Pancreas (tissue), 10 donors: ENCODE measurements around the gene ABI2. TPM values are rescaled to one million over a fixed set of nuclear protein-coding genes. Genes with fewer than 3 reads are reported as not detected.

Source experiments
- ATAC-seq, 4 donors: fragments of 200-7000 bp; cut with Tn5 transposase; one replicate each; pipeline versions ENCODE4 v1.8.0 to v1.9.1; 2020; ENCODE audit warnings: mild to moderate bottlenecking in 4 of 4, moderate library complexity in 4 of 4
- DNase-seq, 6 donors: peaks; one replicate each; pipeline ENCODE4 v3.0.0-alpha.2; 2020
- FAIRE-seq: peaks from 2 replicates; lab custom pipeline; 2012; peaks lifted over from hg19 to GRCh38; lab: Jason Lieb, UNC
- H3K27ac ChIP-seq, 4 donors: fragments of 200-600 bp; sonication (generic); 1 replicate in 3 of 4; 2 replicates in 1 of 4; pipeline versions ENCODE4 v1.5.0 to v1.8.0; 2020
- H3K27me3 ChIP-seq, 4 donors: fragments of 200-600 bp; one replicate each; pipeline ENCODE4 v1.8.0; 2021
- H3K36me3 ChIP-seq, 3 donors: fragments of 200-600 bp; sonication (generic) in 1 of 3; one replicate each; pipeline versions ENCODE4 v1.5.0 to v1.8.0; 2020 to 2021
- H3K4me1 ChIP-seq, 3 donors: fragments of 200-600 bp; one replicate each; pipeline ENCODE4 v1.8.0; 2021
- H3K4me3 ChIP-seq, 4 donors: fragments of 200-600 bp; sonication (generic) in 2 of 4; one replicate each; pipeline versions ENCODE4 v1.5.0 to v1.8.0; 2020 to 2021
- H3K9me3 ChIP-seq, 4 donors: fragments of 200-600 bp; one replicate each; pipeline ENCODE4 v1.8.0; 2021
- WGBS, 2 donors: extraction: QIAGEN DNeasy Blood & Tissue Kit; methylation state at CpG; one replicate each; pipeline ENCODE4 v1.1.7; 2013; 5-methylcytosine and 5-hydroxymethylcytosine counted together
- intact Hi-C, 3 donors: fragments of 100-400 bp; cut with DNase I; formaldehyde crosslinking; loops; one replicate each; pipeline versions ENCODE4 v1.11.1 to v1.14.2; 2022
- polyA plus RNA-seq, 2 donors: library from polyadenylated mRNA; stranded (reverse); fragments of 200-250 nt; gene quantifications; one replicate each; pipeline ENCODE4 v1.2.3, GENCODE V29; 2013
- total RNA-seq, 6 donors: library from RNA; stranded (reverse); fragmentation: NEBNext Ultra II Directional in 4 of 6; extraction: Animal tissue kit (Norgen Biotek cat#: 25700) in 4 of 6; gene quantifications; one replicate each; pipeline versions ENCODE4 v1.2.1 to v1.2.4, GENCODE V29; 2021 to 2023
- TF ChIP-seq, protein P1 (sequence below), 4 donors: fragments of 200-600 bp; sonication (generic) in 3 of 4; IDR thresholded peaks; one replicate each; pipeline versions ENCODE4 v1.5.0 to v1.8.0; 2021; ENCODE audit warnings: antibody characterized with exemption in 4 of 4
- donor health status: healthy with polysubstance abuse.
- donor health status: DM: no; HTN: no; CAD: no; lungs with moderate emphysema.
- donor health status: DM: no; HTN: no; CAD: no.
- donor health status: control.
- donor health status: control.
- donor health status: Bipolar disorder and iron deficiency.
- donor health status: DM: yes; HTN: yes; CAD: no.
- donor health status: DM: no; HTN: no; CAD: no.
- donor health status: DM: no; HTN: no; CAD: no.
- donor health status: DM: yes; HTN: yes; CAD: no.

Gene ABI2
- total and polyA plus RNA-seq, 8 donors: 4.9 to 27.9 (median 12.7) TPM

DNA sequence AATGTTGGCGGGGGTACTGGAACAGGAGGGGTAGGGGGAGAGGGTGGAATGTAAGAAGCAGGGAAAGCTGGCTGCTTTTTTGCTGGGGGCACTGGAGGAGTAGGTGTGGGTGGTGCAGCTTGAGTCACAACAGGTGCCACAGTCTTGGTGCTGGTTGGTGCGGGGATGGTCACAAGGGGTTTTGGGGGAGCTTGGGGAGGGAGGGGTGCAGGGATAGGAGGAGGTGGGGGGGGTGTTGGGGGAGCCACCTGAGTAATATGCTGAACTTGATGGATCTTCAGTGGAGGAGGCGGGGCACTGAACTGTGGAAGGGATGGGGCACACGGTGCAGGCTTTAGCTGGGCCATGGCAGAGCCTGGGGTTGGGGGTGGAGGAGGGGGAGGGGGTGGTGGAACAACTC is 112.5 kb downstream of the ABI2 start:
- intact Hi-C loops: no loop called here
- DNase-seq: no peak
- Histone ChIP-seq H3K27ac (no peak overlapping the region), H3K9me3 (no peaks in the 10 kb centered on the region), H3K4me1 (no peaks in the 10 kb centered on the region), H3K36me3 (no peaks in the 10 kb centered on the region), H3K27me3 (no peaks in the 10 kb centered on the region), H3K4me3 (no peak overlapping the region)
- TF ChIP-seq, protein P1, sequence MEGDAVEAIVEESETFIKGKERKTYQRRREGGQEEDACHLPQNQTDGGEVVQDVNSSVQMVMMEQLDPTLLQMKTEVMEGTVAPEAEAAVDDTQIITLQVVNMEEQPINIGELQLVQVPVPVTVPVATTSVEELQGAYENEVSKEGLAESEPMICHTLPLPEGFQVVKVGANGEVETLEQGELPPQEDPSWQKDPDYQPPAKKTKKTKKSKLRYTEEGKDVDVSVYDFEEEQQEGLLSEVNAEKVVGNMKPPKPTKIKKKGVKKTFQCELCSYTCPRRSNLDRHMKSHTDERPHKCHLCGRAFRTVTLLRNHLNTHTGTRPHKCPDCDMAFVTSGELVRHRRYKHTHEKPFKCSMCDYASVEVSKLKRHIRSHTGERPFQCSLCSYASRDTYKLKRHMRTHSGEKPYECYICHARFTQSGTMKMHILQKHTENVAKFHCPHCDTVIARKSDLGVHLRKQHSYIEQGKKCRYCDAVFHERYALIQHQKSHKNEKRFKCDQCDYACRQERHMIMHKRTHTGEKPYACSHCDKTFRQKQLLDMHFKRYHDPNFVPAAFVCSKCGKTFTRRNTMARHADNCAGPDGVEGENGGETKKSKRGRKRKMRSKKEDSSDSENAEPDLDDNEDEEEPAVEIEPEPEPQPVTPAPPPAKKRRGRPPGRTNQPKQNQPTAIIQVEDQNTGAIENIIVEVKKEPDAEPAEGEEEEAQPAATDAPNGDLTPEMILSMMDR (IDR thresholded peaks at IDR 0.05): no peak
- ATAC-seq: no peak
- 88 to 92% methylated on average over 4 of the region's 4 CpGs for WGBS, 2 donors
- no peak for FAIRE-seq

DNA sequence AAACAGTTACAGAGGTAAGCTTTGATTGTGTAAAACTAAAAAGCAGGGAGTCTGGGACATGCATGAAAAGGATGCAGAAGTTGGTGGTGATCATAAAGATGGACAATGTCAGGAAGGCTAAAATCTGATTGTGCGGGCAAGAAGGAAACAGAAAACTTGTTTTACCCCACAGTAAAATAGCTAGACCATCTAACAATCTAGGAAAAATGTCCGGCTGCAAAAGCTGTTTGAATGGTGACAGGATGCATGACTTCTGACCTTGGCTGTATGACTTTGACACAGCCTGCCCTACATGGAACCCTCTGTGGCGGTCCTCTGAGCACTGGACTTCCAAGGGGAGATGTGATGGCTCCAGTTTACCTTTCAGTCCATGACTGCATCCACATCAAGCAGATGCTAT is 113.3 kb downstream of the ABI2 start:
- no peaks in the 10 kb centered on the region for H3K36me3 ChIP-seq
- no peak for DNase-seq
- H3K4me1 ChIP-seq: no peaks in the 10 kb centered on the region
- ATAC-seq: no peak
- no peak overlapping the region for H3K27ac ChIP-seq
- H3K4me3 ChIP-seq: no peak overlapping the region
- no peaks in the 10 kb centered on the region for H3K27me3 ChIP-seq
- TF ChIP-seq, protein P1 (IDR thresholded peaks at IDR 0.05): no peak
- no peaks in the 10 kb centered on the region for H3K9me3 ChIP-seq
- FAIRE-seq: no peak
- intact Hi-C loops: no loop called here
- 85 to 92% methylated on average over 3 of the region's 3 CpGs for WGBS, 2 donors

DNA sequence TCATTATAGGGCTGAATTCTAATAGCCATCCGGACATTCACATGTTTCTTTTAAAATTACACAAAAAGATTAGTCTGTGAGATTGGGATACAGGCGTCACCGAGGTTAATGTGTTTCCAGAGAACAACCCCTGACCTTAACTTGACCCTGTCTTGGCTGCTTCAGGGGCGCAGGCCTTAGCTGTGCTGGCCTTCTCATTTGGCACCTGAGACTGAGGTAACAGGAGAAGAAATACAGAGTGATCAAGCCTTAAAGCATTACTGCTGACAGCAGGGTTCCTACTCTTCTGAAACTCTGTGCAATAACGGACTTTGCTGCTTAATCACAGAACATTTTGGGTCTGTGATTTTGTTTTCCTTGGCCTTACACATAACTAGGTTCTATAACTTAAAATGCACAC is 114.3 kb downstream of the ABI2 start:
- no peaks in the 10 kb centered on the region for H3K4me1 ChIP-seq
- no peak overlapping the region for H3K4me3 ChIP-seq
- no peak for FAIRE-seq
- no peaks in the 10 kb centered on the region for H3K9me3 ChIP-seq
- H3K27me3 ChIP-seq: no peaks in the 10 kb centered on the region
- no peak for DNase-seq
- TF ChIP-seq, protein P1 (IDR thresholded peaks at IDR 0.05): no peak
- H3K27ac ChIP-seq: no peak overlapping the region
- intact Hi-C loops: no loop called here
- WGBS, 2 donors: 65 to 75% methylated on average over 5 of the region's 5 CpGs
- H3K36me3 ChIP-seq: no peaks in the 10 kb centered on the region
- ATAC-seq: no peak

DNA sequence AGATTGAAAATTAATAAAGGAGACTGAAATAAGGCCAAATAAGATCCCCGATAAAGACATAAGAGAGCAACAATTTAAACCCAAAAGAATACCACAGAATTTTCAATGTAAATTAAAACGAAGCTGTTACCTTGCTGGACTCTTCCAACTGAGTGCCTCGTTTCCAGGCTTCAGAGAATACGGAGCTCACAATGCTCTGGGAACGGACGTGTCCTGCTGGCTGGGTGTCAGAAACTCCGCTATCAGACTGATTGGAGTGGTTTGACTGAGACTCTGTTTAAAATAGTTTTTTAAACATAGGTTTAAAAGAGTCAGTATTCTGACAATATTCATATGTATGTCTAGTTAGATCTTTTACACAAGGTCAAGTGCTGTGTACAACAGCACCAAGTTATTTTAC is 116.5 kb downstream of the ABI2 start:
- ATAC-seq (peak in 2 of 4 donors; percentile 47 to 51), DNase-seq (no peak)

DNA sequence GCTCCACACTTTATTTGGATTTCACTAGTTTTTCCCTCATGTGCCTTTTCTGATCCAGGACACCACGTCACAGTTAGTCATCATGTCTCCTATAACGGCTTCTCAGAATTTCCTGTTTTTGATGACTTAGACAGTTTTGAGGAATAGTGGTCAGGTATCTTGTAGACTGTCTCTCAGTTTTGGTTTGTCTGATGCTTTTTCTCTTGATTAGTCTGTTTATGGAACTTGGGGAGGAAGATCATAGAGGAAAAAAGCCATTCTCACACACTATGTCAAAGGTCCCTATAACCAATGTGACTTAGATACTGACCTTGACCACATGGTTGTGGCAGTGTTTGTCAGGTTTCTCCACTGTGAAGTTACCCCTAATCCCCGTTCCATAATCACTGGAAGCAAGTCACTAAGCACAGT is 117.9 kb downstream of the ABI2 start:
- H3K36me3 ChIP-seq: no peaks in the 10 kb centered on the region
- no peak overlapping the region for H3K27ac ChIP-seq
- ATAC-seq: no peak
- no peaks in the 10 kb centered on the region for H3K9me3 ChIP-seq
- intact Hi-C loops: no loop called here
- no peak for FAIRE-seq
- DNase-seq: no peak
- H3K27me3 ChIP-seq: no peaks in the 10 kb centered on the region
- WGBS, 2 donors: 86 to 92% methylated on average over 3 of the region's 3 CpGs
- TF ChIP-seq, protein P1 (IDR thresholded peaks at IDR 0.05): no peak
- H3K4me1 ChIP-seq: no peaks in the 10 kb centered on the region
- H3K4me3 ChIP-seq: no peak overlapping the region

More for the DNA sequence above, 116.5 kb downstream of the ABI2 start:
- H3K27me3 ChIP-seq: no peaks in the 10 kb centered on the region
- H3K4me1 ChIP-seq: no peaks in the 10 kb centered on the region
- H3K36me3 ChIP-seq: no peaks in the 10 kb centered on the region
- TF ChIP-seq, protein P1 (IDR thresholded peaks at IDR 0.05): no peak
- 53 to 56% methylated on average over 7 of the region's 7 CpGs for WGBS, 2 donors
- H3K27ac ChIP-seq: no peak overlapping the region
- intact Hi-C loops: no loop called here
- no peaks in the 10 kb centered on the region for H3K9me3 ChIP-seq
- FAIRE-seq: no peak
- no peak overlapping the region for H3K4me3 ChIP-seq
